HG03442 (cell line): Measurements from ENCODE around the gene TBC1D22B.

Experiments used
- ATAC-seq: cut with Tn5 transposase; IDR thresholded peaks from one replicate; pipeline ENCODE4 v1.9.1; 2021; ENCODE audit warnings: mild to moderate bottlenecking, moderate library complexity; ENCODE audit not compliant: unreplicated experiment

Gene TBC1D22B

GRCh38 chr6:37347670-37348111 lies 90.1 kb downstream of the TBC1D22B start:
- ATAC-seq, result no peak

GRCh38 chr6:37351027-37351426 lies 93.5 kb downstream of the TBC1D22B start:
- no peak for ATAC-seq

GRCh38 chr6:37352384-37352783 lies 94.8 kb downstream of the TBC1D22B start:
- no peak for ATAC-seq

GRCh38 chr6:37353761-37354525 lies 96.4 kb downstream of the TBC1D22B start, which contains the start of gene RNF8:
Gene RNF8 (plus strand): TSS chr6:37353983. CDS start chr6:37354165, 182 bp downstream.
- ATAC-seq, result peak; percentile 83

- no peak for ATAC-seq
Observed at GRCh38 chr6:37354526-37355384, 97.2 kb downstream of the TBC1D22B start.

- ATAC-seq, result no peak
Observed at GRCh38 chr6:37357288-37357687, 99.7 kb downstream of the TBC1D22B start.

GRCh38 chr6:37357860-37358259 lies 100.3 kb downstream of the TBC1D22B start:
- no peak for ATAC-seq

- no peak for ATAC-seq
Observed at GRCh38 chr6:37359039-37359438, 101.5 kb downstream of the TBC1D22B start.

GRCh38 chr6:37362101-37362828 lies 104.7 kb downstream of the TBC1D22B start:
- ATAC-seq, result no peak

- no peak for ATAC-seq
Observed at GRCh38 chr6:37365791-37366190, 108.2 kb downstream of the TBC1D22B start.

GRCh38 chr6:37366910-37367309 lies 109.3 kb downstream of the TBC1D22B start:
- ATAC-seq, result no peak

- no peak for ATAC-seq
Observed at GRCh38 chr6:37368961-37369320, 111.4 kb downstream of the TBC1D22B start.

- ATAC-seq, result no peak
Observed at GRCh38 chr6:37369321-37370201, 112.0 kb downstream of the TBC1D22B start.

GRCh38 chr6:37371154-37372083 lies 113.8 kb downstream of the TBC1D22B start:
- ATAC-seq, result no peak

GRCh38 chr6:37372116-37372515 lies 114.5 kb downstream of the TBC1D22B start:
- ATAC-seq, result no peak

GRCh38 chr6:37373822-37374471 lies 116.4 kb downstream of the TBC1D22B start:
- ATAC-seq, result no peak

- no peak for ATAC-seq
Observed at GRCh38 chr6:37375376-37375775, 117.8 kb downstream of the TBC1D22B start.

- no peak for ATAC-seq
Observed at GRCh38 chr6:37376078-37376743, 118.6 kb downstream of the TBC1D22B start.
